NCI-H748 (cell line): Measurements from ENCODE around the gene MADD.

ENCODE experiments used
- DNase-seq: peaks from one replicate; lab custom pipeline; 2025; ENCODE audit not compliant: unreplicated experiment; lab: John Stamatoyannopoulos, UW

The MADD gene

GRCh38 chr11:47379317-47379716 is 109.4 kb downstream of the MADD start:
- DNase-seq = no peak
